Effector memory CD8-positive, alpha-beta T cell (primary cell): ENCODE measurements around the gene EDDM3A.
"Not testable (repeated sequence)": the region's sequence is repeated elsewhere in the genome, so short reads cannot be mapped to it uniquely, and the experiment has no call there.

Experiments
- ATAC-seq: fragments of 150-1000 bp; cut with Tn5 transposase; replicated peaks from 2 replicates; pipeline ENCODE4 v1.10.0; 2021; ENCODE audit warnings: mild to moderate bottlenecking, moderate library complexity
- DNase-seq, 3 experiments: peaks; one replicate each; pipeline ENCODE4 v3.0.0; 2021
- H3K27ac Mint-ChIP-seq, 2 donors: one replicate each; pipeline ENCODE4 v1.8.0; 2022; ENCODE audit warnings: mild to moderate bottlenecking in 2 of 2, mixed read lengths in 2 of 2, moderate library complexity in 2 of 2
- H3K27me3 Mint-ChIP-seq, 2 donors: one replicate each; pipeline ENCODE4 v1.8.0; 2022; ENCODE audit warnings: mixed read lengths in 2 of 2
- H3K36me3 Mint-ChIP-seq: one replicate; pipeline ENCODE4 v1.8.0; 2022; ENCODE audit warnings: mild to moderate bottlenecking, moderate library complexity, mixed read lengths; ENCODE audit not compliant: insufficient read depth
- H3K4me1 Mint-ChIP-seq, 2 donors: one replicate each; pipeline ENCODE4 v1.8.0; 2022; ENCODE audit warnings: low read depth in 2 of 2, mixed read lengths in 2 of 2
- H3K4me3 Mint-ChIP-seq, 2 donors: one replicate each; pipeline ENCODE4 v1.8.0; 2022; ENCODE audit warnings: mild to moderate bottlenecking in 2 of 2, mixed read lengths in 2 of 2, moderate library complexity in 2 of 2
- H3K9me3 Mint-ChIP-seq, 2 donors: one replicate each; pipeline ENCODE4 v1.8.0; 2022; ENCODE audit warnings: mixed read lengths in 2 of 2

The EDDM3A gene

DNA sequence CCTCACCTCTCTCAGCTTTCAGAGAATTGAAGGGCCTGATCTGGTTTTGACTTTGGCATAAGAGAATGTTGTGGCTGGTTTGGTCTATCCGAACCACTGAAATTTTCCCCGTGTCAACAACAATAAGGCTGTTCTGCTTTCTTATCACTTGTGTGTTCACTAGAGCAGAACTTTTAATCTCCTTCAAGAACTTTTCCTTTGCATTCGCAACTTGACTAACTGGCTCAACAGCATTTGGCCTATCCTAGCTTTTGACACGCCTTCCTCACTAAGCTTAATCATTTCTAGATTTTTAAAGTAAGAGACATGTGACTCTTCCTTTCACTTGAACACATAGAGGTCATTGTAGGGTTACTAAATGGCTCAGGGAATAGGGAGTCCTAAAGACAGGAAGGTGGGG lies 25.9 kb upstream of the EDDM3A start:
- Mint-ChIP-seq H3K4me3 (no peak overlapping the region), H3K4me1 (peaks cover 0 to 1% of the 10 kb centered on the region in 2 donors), H3K27me3 (peaks cover 70 to 85% of the 10 kb centered on the region in 2 donors), H3K9me3 (no peaks in the 10 kb centered on the region), H3K27ac (no peak overlapping the region), H3K36me3 (no peaks in the 10 kb centered on the region)
- DNase-seq (no peak), ATAC-seq (no peak)

DNA sequence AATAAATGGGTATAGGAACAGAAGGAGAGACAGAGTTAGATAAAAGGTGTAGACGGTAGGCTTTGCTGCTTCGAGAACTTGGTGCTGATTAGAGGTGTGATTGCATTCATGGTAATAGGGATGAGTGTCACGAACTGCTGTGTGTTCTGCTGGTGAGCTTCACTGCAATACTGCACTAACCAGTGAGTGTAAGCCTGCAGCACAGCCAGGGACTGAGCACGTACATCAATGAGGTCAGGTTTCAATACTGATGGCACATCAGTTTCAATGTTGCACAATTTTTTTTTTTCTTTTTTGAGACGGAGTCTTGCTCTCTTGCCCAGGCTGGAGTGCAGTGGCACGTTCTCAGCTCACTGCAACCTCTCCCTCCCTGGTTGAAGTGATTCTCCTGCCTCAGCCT lies 24.9 kb upstream of the EDDM3A start:
- Mint-ChIP-seq H3K36me3 (no peaks in the 10 kb centered on the region), H3K4me1 (peaks cover 0 to 1% of the 10 kb centered on the region in 2 donors), H3K9me3 (no peaks in the 10 kb centered on the region), H3K4me3 (no peak overlapping the region), H3K27me3 (peaks cover 79 to 86% of the 10 kb centered on the region in 2 donors), H3K27ac (no peak overlapping the region)
- ATAC-seq (no peak), DNase-seq (no peak)

DNA sequence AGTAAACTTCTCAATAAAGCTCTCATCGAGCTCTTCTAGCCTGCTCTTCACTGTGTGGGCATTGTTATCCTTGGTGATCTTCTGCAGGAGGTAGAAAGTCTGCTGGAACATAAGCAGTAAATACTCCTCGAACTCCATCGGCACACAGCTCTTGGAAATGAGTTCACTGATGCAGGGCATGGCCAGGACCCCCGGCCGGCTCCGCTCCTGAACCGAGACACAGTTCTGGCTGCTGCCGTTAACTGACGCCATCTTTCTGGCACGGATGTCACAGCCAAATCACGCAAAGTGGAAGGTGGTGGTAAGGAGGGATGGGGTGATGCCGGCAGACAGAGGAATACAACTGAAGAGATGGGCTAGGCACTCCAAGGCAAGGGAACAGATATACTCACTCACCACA lies 23.7 kb upstream of the EDDM3A start:
- Mint-ChIP-seq H3K27ac (no peak overlapping the region), H3K9me3 (no peaks in the 10 kb centered on the region), H3K4me1 (peaks cover 0 to 1% of the 10 kb centered on the region in 2 donors), H3K4me3 (no peak overlapping the region), H3K36me3 (no peaks in the 10 kb centered on the region), H3K27me3 (peaks cover 85 to 86% of the 10 kb centered on the region in 2 donors)
- no peak for ATAC-seq
- no peak for DNase-seq

DNA sequence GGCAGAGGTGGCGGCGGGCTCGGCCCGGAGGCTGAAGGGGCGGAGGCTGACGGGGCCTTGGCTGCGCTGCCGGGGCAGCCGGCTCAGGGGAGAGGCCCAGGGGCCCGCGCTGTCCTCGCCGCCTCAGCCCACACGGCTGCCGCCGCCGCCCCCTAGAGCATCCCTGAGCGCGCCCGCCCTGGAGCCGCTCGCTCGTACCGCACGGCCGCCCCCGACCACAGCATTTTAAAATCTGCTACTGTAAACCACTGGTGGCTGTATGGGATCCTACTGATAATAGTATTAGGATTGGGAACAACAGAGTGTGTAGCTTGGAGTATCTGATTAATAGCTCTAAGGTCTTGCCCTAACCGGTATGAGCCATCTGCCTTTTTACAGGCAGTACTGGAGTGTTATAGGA lies 22.2 kb upstream of the EDDM3A start:
- no peaks in the 10 kb centered on the region for H3K9me3 Mint-ChIP-seq
- no peak for DNase-seq
- no peaks in the 10 kb centered on the region for H3K36me3 Mint-ChIP-seq
- ATAC-seq, result no peak
- H3K4me1 Mint-ChIP-seq, result peaks cover 0 to 1% of the 10 kb centered on the region in 2 donors
- no peak overlapping the region for H3K27ac Mint-ChIP-seq
- H3K27me3 Mint-ChIP-seq, result peaks cover 78 to 82% of the 10 kb centered on the region in 2 donors
- no peak overlapping the region for H3K4me3 Mint-ChIP-seq

DNA sequence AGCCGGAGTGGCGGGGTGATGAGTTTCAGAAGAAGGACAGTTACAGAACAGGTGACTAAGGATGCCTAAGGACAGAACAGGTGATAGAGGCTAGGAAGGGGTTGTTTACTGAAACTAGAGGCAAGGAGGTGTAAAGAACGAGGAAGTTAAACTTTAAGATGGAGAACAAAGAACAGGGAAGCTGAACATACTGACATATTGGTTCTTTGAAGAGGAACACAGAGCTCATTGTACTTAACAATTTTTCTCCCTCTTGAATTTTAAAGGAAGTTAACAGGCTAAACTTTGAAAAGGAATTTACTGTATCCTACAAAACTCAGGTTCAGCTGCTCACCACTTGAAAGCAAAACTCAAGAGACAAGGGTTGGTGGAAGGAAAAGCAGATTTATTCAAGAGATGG lies 19.6 kb upstream of the EDDM3A start:
- H3K4me1 Mint-ChIP-seq, DNase-seq, H3K9me3 Mint-ChIP-seq, ATAC-seq, H3K27ac Mint-ChIP-seq, H3K4me3 Mint-ChIP-seq, H3K36me3 Mint-ChIP-seq: not testable (repeated sequence)
- H3K27me3 Mint-ChIP-seq, result peaks cover 65 to 67% of the 10 kb centered on the region in 2 donors

DNA sequence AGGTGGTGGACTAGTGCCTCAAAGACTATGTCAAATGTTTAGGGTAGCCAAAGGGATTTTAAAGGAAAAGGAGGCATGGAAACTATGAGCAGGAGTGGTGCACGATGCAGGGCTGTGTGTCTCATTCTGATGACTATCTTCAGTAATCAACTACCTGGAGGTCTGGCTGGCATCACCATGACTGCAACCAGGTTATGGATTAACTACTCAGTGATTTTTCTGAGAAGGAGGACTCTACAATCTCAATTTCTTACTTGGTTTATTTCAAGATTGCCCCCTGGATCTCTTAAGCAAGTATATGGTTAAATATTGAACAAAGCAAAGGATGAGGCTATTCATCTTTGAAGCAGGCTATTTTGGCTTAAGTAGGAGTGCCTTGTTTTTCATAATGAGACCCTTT lies 19.2 kb upstream of the EDDM3A start:
- no peak overlapping the region for H3K4me3 Mint-ChIP-seq
- no peak for DNase-seq
- peaks cover 0 to 1% of the 10 kb centered on the region in 2 donors for H3K4me1 Mint-ChIP-seq

DNA sequence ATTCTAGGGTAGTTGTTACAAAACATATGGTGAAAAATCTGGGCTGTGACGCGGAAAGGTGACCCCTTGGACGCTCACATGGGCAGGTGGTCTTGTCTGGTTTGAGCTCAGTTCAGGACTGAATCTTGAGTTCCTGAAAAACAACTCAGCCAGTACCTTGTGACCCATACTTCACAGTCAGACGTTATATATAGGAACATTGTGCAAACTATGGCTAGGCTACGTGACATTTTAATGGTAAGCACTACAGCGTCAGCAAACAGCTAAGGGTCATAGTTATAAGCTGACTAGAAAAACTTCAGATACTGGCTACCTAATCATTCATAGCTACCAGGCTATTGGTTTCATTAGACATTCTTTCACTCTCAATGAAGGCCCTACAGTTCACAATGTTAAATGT lies 14.8 kb upstream of the EDDM3A start:
- H3K4me3 Mint-ChIP-seq, result no peak overlapping the region
- H3K9me3 Mint-ChIP-seq, result no peaks in the 10 kb centered on the region

More for the DNA sequence above, 19.2 kb upstream of the EDDM3A start:
- Mint-ChIP-seq H3K27ac (no peak overlapping the region), H3K27me3 (peaks cover 67% of the 10 kb centered on the region in 2 donors), H3K9me3 (no peaks in the 10 kb centered on the region), H3K36me3 (no peaks in the 10 kb centered on the region)
- ATAC-seq, result no peak

DNA sequence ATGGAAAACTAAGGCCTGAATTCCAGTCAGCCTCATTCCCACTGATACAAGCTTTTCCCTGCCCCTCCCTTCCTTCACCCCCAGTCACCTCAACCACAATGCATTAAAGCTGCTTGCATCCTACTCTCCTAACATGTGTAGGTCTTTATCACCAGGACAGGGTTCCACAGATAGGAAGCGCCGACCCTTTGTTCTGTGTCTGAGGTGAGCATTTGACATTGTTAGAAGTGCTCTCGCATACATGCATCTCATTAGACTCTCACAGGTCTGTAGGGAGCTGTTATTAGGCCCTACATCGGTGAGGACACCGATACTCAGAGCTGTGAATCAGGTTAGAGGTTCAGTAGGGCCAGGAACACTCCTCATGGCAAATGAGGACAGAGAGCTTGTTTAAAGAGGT lies 13.2 kb upstream of the EDDM3A start:
- no peak for ATAC-seq
- no peaks in the 10 kb centered on the region for H3K36me3 Mint-ChIP-seq
- DNase-seq, result no peak
- H3K4me3 Mint-ChIP-seq, result no peak overlapping the region
- H3K27me3 Mint-ChIP-seq, result peaks cover 16 to 20% of the 10 kb centered on the region in 2 donors
- no peaks in the 10 kb centered on the region for H3K4me1 Mint-ChIP-seq
- H3K9me3 Mint-ChIP-seq, result no peaks in the 10 kb centered on the region
- no peak overlapping the region for H3K27ac Mint-ChIP-seq

More for the DNA sequence above, 14.8 kb upstream of the EDDM3A start:
- no peak for DNase-seq
- ATAC-seq, result no peak
- no peak overlapping the region for H3K27ac Mint-ChIP-seq
- no peaks in the 10 kb centered on the region for H3K36me3 Mint-ChIP-seq
- H3K4me1 Mint-ChIP-seq, result no peaks in the 10 kb centered on the region
- H3K27me3 Mint-ChIP-seq, result peaks cover 31 to 32% of the 10 kb centered on the region in 2 donors

DNA sequence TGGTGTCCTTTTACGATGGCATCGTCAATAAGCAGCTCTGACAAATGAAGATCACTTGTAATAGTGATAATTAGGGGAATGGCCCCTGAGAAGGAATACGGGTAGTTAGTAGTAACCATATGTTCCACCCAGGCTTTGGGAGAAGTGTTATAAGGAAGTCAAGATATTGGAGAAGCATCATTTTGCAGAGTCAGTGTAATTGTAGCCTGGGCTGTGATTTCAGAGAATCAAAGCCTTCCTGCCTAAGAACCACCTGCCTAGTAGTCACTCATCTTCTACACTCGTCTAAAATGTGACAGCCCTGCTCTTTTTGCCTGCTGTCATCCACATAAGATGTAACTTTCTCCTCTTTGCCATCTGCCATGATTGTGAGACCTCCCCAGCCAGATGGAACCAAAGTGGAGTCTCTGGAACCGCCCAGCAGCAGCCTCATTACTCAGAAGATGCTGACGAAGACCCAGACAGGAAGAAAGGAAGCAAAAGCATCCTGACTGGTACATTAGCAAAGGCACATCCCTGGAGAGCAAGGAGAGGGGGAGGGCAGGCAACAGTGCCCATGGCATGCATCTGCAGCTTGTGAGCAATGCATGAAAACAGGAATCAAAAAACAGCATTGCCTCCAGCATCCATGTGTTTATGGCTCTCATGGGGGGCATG lies 12.6 kb upstream of the EDDM3A start:
- DNase-seq (no peak), ATAC-seq (no peak)
- no peak overlapping the region for H3K27ac Mint-ChIP-seq
- H3K4me3 Mint-ChIP-seq, result no peak overlapping the region
- no peaks in the 10 kb centered on the region for H3K4me1 Mint-ChIP-seq
- H3K36me3 Mint-ChIP-seq, result no peaks in the 10 kb centered on the region
- H3K9me3 Mint-ChIP-seq, result no peaks in the 10 kb centered on the region
- peaks cover 15 to 18% of the 10 kb centered on the region in 2 donors for H3K27me3 Mint-ChIP-seq

DNA sequence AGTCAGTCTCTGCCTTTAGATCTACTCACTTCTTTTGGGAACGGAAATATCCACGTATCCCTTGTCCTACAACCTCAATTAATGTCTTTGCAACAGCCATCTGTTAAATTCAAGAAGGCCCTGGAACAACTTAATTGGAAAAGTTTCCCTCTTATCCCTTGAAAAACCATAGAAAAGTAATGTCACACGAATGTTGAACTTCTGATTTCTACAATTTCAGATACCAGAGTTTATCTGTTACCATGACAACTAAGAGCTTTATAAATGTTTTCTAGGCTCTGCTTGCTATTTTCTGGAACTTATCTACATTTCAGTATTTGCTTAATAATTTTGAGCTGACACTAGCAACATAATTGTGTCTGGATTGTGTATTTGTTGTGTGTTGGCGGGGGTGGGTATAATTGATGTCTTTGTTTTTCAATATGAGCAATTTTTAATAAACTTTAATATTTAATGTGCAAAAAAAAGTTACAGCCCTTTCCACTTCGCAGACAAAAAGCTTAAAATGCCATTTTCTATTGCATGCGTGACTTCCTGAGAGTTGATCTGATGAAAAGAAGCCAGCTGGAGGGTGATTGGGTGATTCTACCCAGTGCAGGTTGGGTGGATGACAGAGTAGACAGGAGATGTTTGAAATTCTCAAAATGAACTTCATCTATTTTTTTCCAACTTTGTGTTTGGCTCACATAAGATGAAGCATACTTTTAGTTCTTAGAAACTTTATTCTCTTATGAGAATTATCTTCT lies 11.8 kb upstream of the EDDM3A start:
- peaks cover 15 to 17% of the 10 kb centered on the region in 2 donors for H3K27me3 Mint-ChIP-seq
- no peaks in the 10 kb centered on the region for H3K9me3 Mint-ChIP-seq
- no peaks in the 10 kb centered on the region for H3K36me3 Mint-ChIP-seq
- H3K4me1 Mint-ChIP-seq, result no peaks in the 10 kb centered on the region
- no peak for DNase-seq
- no peak overlapping the region for H3K27ac Mint-ChIP-seq
- ATAC-seq, result no peak
- H3K4me3 Mint-ChIP-seq, result no peak overlapping the region

DNA sequence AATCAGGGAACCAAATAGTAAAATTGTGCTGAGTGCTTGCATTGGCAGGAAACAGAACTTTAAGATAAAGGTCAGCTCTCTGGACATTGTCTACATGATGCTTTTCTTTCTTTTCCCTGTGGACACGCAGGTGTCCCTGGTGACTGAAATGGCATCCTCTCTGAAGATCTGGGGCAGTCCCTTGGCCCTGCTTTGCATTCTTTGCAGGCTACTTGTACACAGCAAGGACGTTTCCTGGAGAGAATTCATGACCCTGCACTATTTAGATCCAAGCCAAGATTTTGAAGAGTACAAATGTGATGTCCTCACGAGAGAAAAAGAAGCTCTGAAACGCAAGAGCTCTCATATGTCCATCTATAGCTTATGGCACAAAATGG lies 11.3 kb upstream of the EDDM3A start:
- no peak for DNase-seq
- H3K4me1 Mint-ChIP-seq, result no peaks in the 10 kb centered on the region
- peaks cover 15 to 17% of the 10 kb centered on the region in 2 donors for H3K27me3 Mint-ChIP-seq
- no peak for ATAC-seq
- H3K27ac Mint-ChIP-seq, result no peak overlapping the region
- no peaks in the 10 kb centered on the region for H3K36me3 Mint-ChIP-seq
- H3K9me3 Mint-ChIP-seq, result no peaks in the 10 kb centered on the region
- H3K4me3 Mint-ChIP-seq, result no peak overlapping the region

DNA sequence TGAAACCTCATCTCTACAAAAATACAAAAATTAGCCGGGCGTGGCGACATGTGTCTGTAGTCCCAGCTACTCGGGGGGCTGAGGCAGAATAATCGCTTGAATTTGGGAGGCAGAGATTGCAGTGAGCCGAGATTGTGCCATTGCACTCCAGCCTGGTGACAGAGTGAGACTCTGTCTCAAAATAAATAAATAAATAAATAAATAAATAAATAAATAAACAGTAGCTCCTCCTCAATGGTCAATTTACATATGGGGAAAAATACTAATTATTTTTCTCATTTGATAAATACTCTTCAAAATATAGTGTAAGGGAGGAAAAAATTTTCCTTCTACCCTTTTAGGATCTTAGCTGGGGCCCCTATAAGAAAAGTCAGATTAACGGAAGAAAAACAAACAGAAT lies 7.4 kb upstream of the EDDM3A start:
- H3K4me1 Mint-ChIP-seq, ATAC-seq, H3K27ac Mint-ChIP-seq: not testable (repeated sequence)

DNA sequence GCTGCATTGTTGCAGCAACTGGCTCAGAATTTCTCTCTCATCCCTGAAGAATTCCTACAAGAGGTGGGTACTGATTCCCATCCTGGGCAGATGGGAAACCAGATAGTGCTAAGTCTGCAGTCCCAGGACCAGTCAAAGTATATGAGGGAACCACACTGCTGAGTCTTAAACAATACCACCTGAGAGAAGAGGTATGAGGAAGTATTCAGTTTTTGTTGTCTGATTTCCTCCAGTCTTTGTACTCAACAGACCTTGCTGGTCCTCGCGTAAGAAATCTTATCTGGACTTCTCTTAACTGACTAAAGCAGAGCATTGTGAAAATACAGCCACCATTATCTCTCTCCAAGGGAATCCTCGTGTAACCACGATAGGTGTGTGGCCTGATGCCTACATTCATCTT lies 3.6 kb upstream of the EDDM3A start:
- peaks cover 18 to 31% of the 10 kb centered on the region in 2 donors for H3K27me3 Mint-ChIP-seq
- no peaks in the 10 kb centered on the region for H3K9me3 Mint-ChIP-seq
- ATAC-seq (no peak), DNase-seq (no peak)
- peak overlapping the region in 1 of 2 donors; percentile 53 for H3K27ac Mint-ChIP-seq
- H3K36me3 Mint-ChIP-seq, result no peaks in the 10 kb centered on the region
- no peaks in the 10 kb centered on the region for H3K4me1 Mint-ChIP-seq
- no peak overlapping the region for H3K4me3 Mint-ChIP-seq

More for the DNA sequence above, 7.4 kb upstream of the EDDM3A start:
- H3K9me3 Mint-ChIP-seq, DNase-seq, H3K36me3 Mint-ChIP-seq, H3K4me3 Mint-ChIP-seq: not testable (repeated sequence)
- peaks cover 19 to 22% of the 10 kb centered on the region in 2 donors for H3K27me3 Mint-ChIP-seq

DNA sequence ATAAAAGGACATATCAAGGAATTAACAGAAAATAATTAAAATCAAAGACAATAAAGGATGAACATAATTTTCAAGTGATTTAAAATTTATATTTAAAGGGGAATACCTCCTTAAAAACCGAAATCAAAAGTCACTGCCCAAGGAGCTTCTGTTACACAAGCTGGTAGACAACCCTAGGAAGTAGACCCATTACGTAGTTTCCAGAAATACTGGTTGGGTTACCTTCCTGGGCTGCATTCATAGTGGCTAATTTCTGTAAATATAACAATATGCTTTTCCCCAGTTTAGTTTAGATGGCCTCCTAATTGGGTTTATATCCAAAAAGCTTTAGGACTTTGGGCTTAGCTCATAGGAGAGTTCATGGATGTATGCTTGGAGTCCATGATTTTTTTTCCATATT lies 2.1 kb upstream of the EDDM3A start:
- no peaks in the 10 kb centered on the region for H3K4me1 Mint-ChIP-seq
- no peak for DNase-seq
- no peak for ATAC-seq
- H3K27ac Mint-ChIP-seq, result no peak overlapping the region
- H3K27me3 Mint-ChIP-seq, result peaks cover 23 to 45% of the 10 kb centered on the region in 2 donors
- no peak overlapping the region for H3K4me3 Mint-ChIP-seq
- no peaks in the 10 kb centered on the region for H3K36me3 Mint-ChIP-seq
- H3K9me3 Mint-ChIP-seq, result no peaks in the 10 kb centered on the region
